GM18511 (cell line): Measurements from ENCODE around the gene SLC6A13.
"Not testable (repeated sequence)": the region's sequence is repeated elsewhere in the genome, so short reads cannot be mapped to it uniquely, and the experiment has no call there.

ENCODE experiments used
- ATAC-seq: cut with Tn5 transposase; IDR thresholded peaks from one replicate; pipeline ENCODE4 v1.9.1; 2021; ENCODE audit warnings: mild to moderate bottlenecking, moderate library complexity; ENCODE audit not compliant: unreplicated experiment

Gene SLC6A13

DNA sequence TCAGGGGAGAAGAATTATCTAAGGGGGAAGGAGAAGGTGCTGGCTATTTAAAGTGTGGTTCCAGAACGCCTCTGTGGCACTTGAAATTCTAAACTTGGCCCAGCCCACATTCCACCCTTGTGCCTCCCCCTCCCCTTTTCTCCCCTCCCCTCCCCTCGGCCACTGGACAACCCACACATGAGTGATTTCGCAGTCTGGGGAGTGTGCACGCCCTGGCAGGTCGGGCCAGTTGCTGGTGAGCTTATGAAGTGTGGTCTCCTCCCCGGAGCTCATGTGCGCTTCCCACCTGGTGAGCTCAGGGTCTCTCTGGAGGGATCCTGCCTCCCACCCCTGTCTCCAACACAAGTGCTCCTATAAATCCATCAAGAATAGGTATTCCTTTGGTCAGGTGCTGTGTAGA is at the start of gene SLC6A13:
TSS of gene SLC6A13 (minus strand) at position 20 of the 400 bp plus-strand sequence. CDS start 2,784 bp downstream, outside the sequence.
- ATAC-seq, result no peak

DNA sequence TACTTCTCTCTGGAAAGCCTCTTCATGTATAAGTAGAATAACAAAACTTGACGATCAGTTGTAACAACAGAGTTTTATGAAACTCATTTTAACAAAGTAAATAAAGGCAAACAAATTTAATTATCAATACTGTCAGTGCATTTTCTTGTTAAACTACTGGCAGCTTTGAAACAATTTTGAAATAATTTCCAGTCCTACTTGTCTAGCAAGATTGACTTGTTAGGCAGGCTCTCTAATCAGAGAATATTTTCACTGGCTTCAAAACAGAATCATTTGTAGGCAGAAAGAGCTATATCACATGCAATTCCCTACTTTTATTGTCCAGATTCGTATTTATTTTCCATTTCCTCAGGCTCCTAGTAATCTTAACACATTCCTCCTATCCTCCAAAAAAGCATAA is 45.9 kb upstream of the SLC6A13 start:
- no peak for ATAC-seq

DNA sequence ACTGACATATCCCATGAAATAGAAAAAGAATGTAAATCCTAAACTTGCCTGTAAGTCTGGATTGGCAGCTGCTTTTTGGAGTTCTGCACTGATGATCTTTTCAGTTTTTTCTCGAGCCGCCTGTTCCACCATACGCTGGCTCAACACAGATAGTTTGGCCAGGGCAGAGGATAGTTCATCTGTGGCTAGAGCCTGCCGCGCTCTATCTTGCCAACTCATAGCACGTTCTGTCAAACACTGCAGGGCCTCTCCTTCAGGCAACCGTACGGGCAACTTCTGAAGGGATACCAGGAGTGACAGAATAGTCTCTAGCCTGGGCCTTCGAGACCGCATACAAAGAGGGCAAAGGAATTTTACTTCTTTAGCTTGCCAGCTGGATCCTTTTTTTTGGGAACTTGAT is 44.8 kb upstream of the SLC6A13 start:
- ATAC-seq, result no peak

DNA sequence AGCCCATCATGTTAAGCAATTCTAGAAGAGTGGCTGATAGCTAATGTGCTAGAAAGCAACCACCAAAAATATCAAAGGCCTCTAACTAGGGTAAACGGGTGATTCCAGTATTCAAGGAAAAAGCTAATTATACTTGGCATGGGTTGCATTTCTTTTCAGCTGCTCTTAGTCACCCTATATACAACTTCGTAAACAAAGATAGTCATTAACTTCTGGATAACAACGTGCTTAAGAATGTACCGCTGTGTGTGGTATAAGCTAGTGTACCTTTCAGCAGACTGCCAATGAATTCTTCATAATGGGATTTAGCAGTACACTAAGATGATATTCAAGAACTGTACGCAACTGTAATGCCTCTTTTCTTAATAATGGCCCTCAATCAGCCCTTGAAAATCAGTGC is 42.2 kb upstream of the SLC6A13 start:
- ATAC-seq, result no peak

DNA sequence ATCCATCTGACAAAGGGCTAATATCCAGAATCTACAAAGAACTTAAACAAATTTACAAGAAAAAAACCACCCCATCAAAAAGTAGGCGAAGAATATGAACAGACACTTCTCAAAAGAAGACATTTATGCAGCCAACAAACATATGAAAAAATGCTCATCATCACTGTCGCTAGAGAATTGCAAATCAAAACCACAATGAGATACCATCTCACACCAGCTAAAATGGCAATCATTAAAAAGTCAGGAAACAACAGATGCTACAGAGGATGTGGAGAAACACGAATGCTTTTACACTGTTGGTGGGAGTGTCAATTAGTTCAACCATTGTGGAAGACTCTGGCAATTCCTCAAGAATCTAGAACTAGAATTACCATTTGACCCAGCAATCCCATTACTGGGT is 40.1 kb upstream of the SLC6A13 start:
- not testable (repeated sequence) for ATAC-seq

GRCh38 chr12:300166-300565 is 37.5 kb upstream of the SLC6A13 start:
- not testable (repeated sequence) for ATAC-seq

DNA sequence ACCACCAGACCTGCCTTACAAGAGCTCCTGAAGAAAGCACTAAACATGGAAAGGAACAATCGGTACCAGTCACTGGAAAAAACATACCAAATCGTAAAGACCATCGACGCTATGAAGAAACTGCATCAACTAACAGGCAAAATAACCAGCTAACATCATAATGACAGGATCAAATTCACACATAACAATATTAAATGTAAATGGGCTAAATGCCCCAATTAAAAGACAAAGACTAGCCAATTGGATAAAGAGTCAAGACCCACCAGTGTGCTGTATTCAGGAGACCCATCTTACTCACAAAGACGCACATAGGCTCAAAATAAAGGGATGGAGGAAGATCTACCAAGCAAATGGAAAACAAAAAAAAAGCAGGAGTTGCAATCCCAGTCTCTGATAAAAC is 36.9 kb upstream of the SLC6A13 start:
- not testable (repeated sequence) for ATAC-seq

DNA sequence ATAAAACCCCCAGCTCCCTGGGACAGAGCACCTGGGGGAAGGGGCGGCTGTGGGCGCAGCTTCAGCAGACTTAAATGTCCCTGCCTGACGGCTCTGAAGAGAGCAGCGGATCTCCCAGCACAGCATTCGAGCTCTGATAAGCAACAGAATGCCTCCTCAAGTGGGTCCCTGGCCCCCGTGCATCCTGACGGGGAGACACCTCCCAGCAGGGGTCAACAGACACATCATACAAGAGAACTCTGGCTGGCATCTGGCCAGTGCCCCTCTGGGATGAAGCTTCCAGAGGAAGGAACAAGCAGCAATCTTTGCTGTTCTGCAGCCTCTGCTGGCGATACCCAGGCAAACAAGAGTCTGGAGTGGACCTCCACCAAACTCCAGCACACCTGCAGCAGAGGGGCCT is 35.4 kb upstream of the SLC6A13 start:
- not testable (repeated sequence) for ATAC-seq

- no peak for ATAC-seq
These were observed 32.5 kb upstream of the SLC6A13 start for GRCh38 chr12:295132-295531.

DNA sequence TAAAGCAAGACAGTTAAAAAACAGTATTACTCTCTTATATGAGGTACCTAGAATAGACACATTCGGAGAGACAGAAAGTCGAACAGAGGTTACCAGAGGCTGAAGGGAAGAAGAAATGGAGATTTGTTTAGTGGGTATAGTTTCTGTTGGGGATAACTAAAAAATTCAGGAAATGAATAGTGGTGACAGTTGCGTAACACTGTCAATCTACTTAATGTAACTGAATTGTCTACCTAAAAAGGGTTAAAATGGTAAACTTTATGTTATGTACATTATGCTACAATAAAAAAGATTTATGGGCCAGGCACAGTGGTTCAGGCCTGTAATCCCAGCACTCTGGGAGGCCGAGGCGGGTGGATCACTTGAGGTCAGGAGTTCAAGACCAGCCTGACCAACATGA is 30.6 kb upstream of the SLC6A13 start:
- ATAC-seq, result no peak

DNA sequence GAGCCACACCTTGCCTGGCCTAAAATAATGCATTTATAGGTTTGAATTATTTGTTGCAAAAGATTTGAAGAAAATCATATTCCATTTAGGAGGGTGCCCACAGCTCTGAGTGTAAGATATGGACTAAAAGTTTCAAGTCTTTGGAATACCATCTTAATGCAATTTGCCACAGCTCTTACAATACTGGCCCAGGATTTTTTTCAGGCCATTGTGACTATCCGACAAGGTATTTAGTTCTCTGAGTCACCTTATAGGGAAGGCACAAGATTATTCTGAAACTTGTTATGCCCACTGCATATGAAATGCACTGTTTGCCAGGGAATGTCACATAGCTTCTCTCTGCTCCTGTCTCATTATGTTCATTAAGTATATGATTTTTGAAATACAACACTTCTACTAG is 29.6 kb upstream of the SLC6A13 start:
- ATAC-seq, result no peak

GRCh38 chr12:291153-291723 is 28.6 kb upstream of the SLC6A13 start:
- ATAC-seq, result no peak

DNA sequence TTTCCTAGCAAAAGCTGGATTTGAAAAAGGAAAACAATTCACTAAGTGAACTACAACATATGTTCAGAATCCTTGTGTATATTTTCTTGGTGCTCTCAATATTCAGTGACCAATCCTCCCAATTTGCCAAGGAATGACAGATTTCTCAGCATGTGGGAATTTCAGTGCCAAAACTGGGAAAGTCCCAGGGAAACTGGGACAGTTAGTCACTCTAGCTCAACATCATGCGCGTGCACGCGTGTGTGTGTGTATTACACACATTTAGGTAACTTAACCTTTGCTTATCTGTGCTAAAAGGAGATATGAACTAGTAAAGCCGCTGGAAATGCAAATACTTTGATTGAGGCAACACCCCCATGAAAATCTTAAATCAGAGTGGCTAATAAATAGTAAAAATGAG is 26.1 kb upstream of the SLC6A13 start:
- ATAC-seq, result no peak

- ATAC-seq, result no peak
These were observed 24.1 kb upstream of the SLC6A13 start for GRCh38 chr12:286531-287300.

- ATAC-seq, result no peak
These were observed 15.4 kb upstream of the SLC6A13 start for GRCh38 chr12:278046-278445.

DNA sequence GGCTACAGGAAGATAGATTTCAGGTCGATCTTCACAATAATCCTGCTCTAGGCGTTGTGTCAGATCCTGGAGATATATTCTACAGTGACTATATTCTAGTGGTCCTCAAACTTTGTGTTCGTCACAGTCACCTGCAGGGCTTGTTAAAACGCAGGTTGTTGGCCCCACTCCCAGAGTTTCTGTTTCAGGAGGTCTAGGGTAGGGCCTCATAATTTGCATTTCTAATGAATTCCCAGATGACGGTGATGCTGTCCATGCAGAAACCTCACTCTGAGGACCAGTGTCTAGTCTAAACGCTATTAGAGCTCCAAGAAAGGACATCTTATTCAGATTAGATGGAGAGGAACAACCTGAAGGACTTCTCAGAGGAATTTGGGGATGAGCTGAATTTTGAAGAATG is 13.2 kb upstream of the SLC6A13 start:
- no peak for ATAC-seq

- ATAC-seq, result no peak
These were observed 10.7 kb upstream of the SLC6A13 start for GRCh38 chr12:273382-273781.

GRCh38 chr12:272942-273341 is 10.3 kb upstream of the SLC6A13 start:
- no peak for ATAC-seq

GRCh38 chr12:271161-271560 is 8.5 kb upstream of the SLC6A13 start:
- no peak for ATAC-seq

- no peak for ATAC-seq
These were observed 6.6 kb upstream of the SLC6A13 start for GRCh38 chr12:269191-269590.

DNA sequence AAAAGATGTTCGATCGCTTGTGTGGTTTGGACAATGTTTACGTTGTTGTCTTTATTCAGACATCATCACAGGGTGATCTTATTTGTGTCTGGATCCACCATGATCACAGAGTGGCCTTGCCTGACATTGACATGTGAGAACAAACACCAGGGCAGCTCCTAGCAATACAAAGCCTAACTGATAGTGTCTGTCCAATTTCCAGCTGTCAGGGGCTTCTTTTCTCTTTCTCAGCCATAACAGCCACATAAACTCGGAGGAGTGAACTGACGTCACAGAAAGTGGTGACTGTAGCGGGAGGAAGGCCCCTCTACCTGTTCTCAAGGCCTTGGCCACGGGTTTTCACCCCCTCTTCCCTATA is 5.8 kb upstream of the SLC6A13 start:
- no peak for ATAC-seq

GRCh38 chr12:267581-268482 is 5.2 kb upstream of the SLC6A13 start:
- ATAC-seq, result no peak
